K562 (cell line): ENCODE data around the gene CNTN5. TPM values are rescaled to one million over a fixed set of nuclear protein-coding genes. Genes with fewer than 3 reads are reported as not detected.

Experiments
- ATAC-seq: fragments of 200-7000 bp; cut with Tn5 transposase; 3 replicates; pipeline ENCODE4 v1.9.1; 2020; ENCODE audit warnings: moderate library complexity
- BruUV-seq: library from RNA; stranded (reverse); fragments of 400-500 nt; replicated peaks from 2 replicates; lab custom pipeline; 2021; lab: Mats Ljungman, UMichigan
- CTCF ChIA-PET: fragments of 300-600 bp; formaldehyde crosslinking; extraction: SDS; loops from one replicate; lab custom pipeline; 2021; ENCODE audit warnings: low intra/inter-chr PET ratio; lab: Yijun Ruan, JAX
- POLR2A ChIA-PET: fragments of 300-600, 350-650 bp; sonication (Branson Sonifier 250); formaldehyde crosslinking; extraction: SDS; loops from one replicate; lab custom pipeline; 2021; ENCODE audit warnings: antibody characterized with exemption, inconsistent platforms; lab: Yijun Ruan, JAX
- DNase-seq, 4 experiments: peaks; one replicate each; pipeline versions ENCODE4 v3.0.0 to v3.0.0-alpha.2; 2011 to 2018; ENCODE audit warnings: low spot score in 3 of 4, mixed read lengths in 3 of 4; ENCODE audit errors: extremely low read depth in 1 of 4
- FAIRE-seq: peaks from 2 replicates; lab custom pipeline; 2011; peaks lifted over from hg19 to GRCh38; lab: Jason Lieb, UNC
- H2AFZ ChIP-seq: 2 replicates; pipeline ENCODE4 v1.6.0; 2011; ENCODE audit warnings: low read depth, low read length, control low read depth, inconsistent platforms
- H3K27ac ChIP-seq: fragments of 200-600 bp; 3 replicates; pipeline ENCODE4 v1.8.0; 2011; ENCODE audit warnings: low read depth, mild to moderate bottlenecking, control low read depth, inconsistent platforms, low read length, moderate library complexity, mixed read lengths; ENCODE audit errors: extremely low read depth
- H3K27me3 ChIP-seq, 2 experiments: fragments of 300-600 bp in 1 of 2; 2 replicates in 1 of 2; 3 replicates in 1 of 2; pipeline versions ENCODE4 v1.6.0 to v1.8.0; 2011; ENCODE audit warnings: inconsistent platforms in 2 of 2, low read length in 2 of 2, mild to moderate bottlenecking in 1 of 2, mixed read lengths in 1 of 2, moderate library complexity in 1 of 2; ENCODE audit not compliant: control insufficient read depth in 2 of 2, insufficient read depth in 2 of 2
- H3K36me3 ChIP-seq: fragments of 300-600 bp; 3 replicates; pipeline ENCODE4 v1.8.0; 2011; ENCODE audit warnings: mild to moderate bottlenecking, low read length, inconsistent platforms; ENCODE audit not compliant: control insufficient read depth, insufficient read depth
- H3K4me1 ChIP-seq, 2 experiments: fragments of 200-600 bp in 1 of 2; replicated peaks in 1 of 2; 2 replicates in 1 of 2; 3 replicates in 1 of 2; pipeline versions ENCODE4 v1.5.1 to v1.8.0; 2011; ENCODE audit warnings: inconsistent platforms in 2 of 2, low read length in 2 of 2, mild to moderate bottlenecking in 1 of 2, mixed read lengths in 1 of 2, moderate library complexity in 1 of 2; ENCODE audit not compliant: control insufficient read depth in 2 of 2, insufficient read depth in 2 of 2
- H3K4me2 ChIP-seq: 2 replicates; pipeline ENCODE4 v1.6.1; 2011; ENCODE audit warnings: low read length, control low read depth, inconsistent platforms, mixed read lengths; ENCODE audit not compliant: insufficient read depth
- H3K4me3 ChIP-seq: fragments of 200-600 bp; sonication (generic), shearing (Covaris generic); 2 replicates; pipeline ENCODE4 v1.5.1; 2016; ENCODE audit warnings: control low read depth, inconsistent platforms
- H3K79me2 ChIP-seq: fragments of 200-600 bp; 3 replicates; pipeline ENCODE4 v1.8.0; 2011; ENCODE audit warnings: low read length, inconsistent platforms; ENCODE audit not compliant: control insufficient read depth, insufficient read depth
- H3K9ac ChIP-seq, 2 experiments: 2 replicates each; pipeline versions ENCODE4 v1.6.0 to v1.6.1; 2011; ENCODE audit warnings: low read depth in 2 of 2, low read length in 2 of 2, control low read depth in 1 of 2, inconsistent platforms in 1 of 2, mild to moderate bottlenecking in 1 of 2, mixed read lengths in 1 of 2; ENCODE audit not compliant: insufficient read depth in 1 of 2
- H3K9me1 ChIP-seq: one replicate; pipeline ENCODE4 v1.6.0; 2011; ENCODE audit warnings: inconsistent platforms, mild to moderate bottlenecking, low read length, moderate library complexity; ENCODE audit not compliant: control insufficient read depth, insufficient read depth
- H3K9me3 ChIP-seq: replicated peaks from 2 replicates; pipeline ENCODE4 v1.5.1; 2011; ENCODE audit warnings: low read depth, low read length, inconsistent platforms; ENCODE audit not compliant: control insufficient read depth, insufficient read depth
- H4K20me1 ChIP-seq: replicated peaks from 2 replicates; pipeline ENCODE4 v1.6.1; 2011; ENCODE audit warnings: low read length, inconsistent platforms, mixed read lengths; ENCODE audit not compliant: control insufficient read depth, insufficient read depth
- FUS ChIP-seq: fragments of 200-400 bp; formaldehyde crosslinking; optimal IDR thresholded peaks from 2 replicates; pipeline ENCODE3; 2017; ENCODE audit warnings: low read depth, low read length
- HCFC1 ChIP-seq: IDR thresholded peaks from 2 replicates; pipeline ENCODE4 v1.6.1; 2012; ENCODE audit warnings: low read depth, low read length, improper control_type of control experiment
- IRF9 ChIP-seq: fragments of 450-650 bp; IDR thresholded peaks from 2 replicates; pipeline ENCODE4 v1.6.1; 2016; ENCODE audit warnings: missing biosample characterization, missing genetic modification characterization
- KLF16 ChIP-seq: IDR thresholded peaks from 2 replicates; pipeline ENCODE4 v1.6.1; 2016; ENCODE audit warnings: antibody characterized with exemption
- LARP7 ChIP-seq: fragments of 450-650 bp; IDR thresholded peaks from 2 replicates; pipeline ENCODE4 v1.6.1; 2016
- RBFOX2 ChIP-seq: fragments of 200-400 bp; formaldehyde crosslinking; IDR thresholded peaks from 2 replicates; pipeline ENCODE4 v1.6.1; 2017; ENCODE audit warnings: low read depth, mild to moderate bottlenecking, low read length, moderate library complexity
- SIN3B ChIP-seq: fragments of 450-650 bp; IDR thresholded peaks from 2 replicates; pipeline ENCODE4 v1.6.1; 2017; ENCODE audit warnings: low read depth, mild to moderate bottlenecking, moderate library complexity
- ZBTB2 ChIP-seq: fragments of 450-650 bp; IDR thresholded peaks from 2 replicates; pipeline ENCODE4 v1.6.1; 2016; ENCODE audit warnings: antibody characterized with exemption
- ZNF318 ChIP-seq, 2 experiments: fragments of 450-650 bp; IDR thresholded peaks; 2 replicates each; pipeline ENCODE4 v1.6.1; 2016; ENCODE audit warnings: mild to moderate bottlenecking in 2 of 2, borderline replicate concordance in 1 of 2, low read depth in 1 of 2, moderate library complexity in 1 of 2
- ZNF347 ChIP-seq: fragments of 450-650 bp; formaldehyde crosslinking; IDR thresholded peaks from 2 replicates; pipeline ENCODE4 v1.4.0; 2020; ENCODE audit warnings: low read depth, mild to moderate bottlenecking, moderate library complexity
- in situ Hi-C: fragments of 300-500 bp; cut with MboI; formaldehyde crosslinking; loops from 4 replicates; pipeline ENCODE4 v1.15.0; 2018; ENCODE audit warnings: inconsistent platforms, mixed read lengths
- intact Hi-C: fragments of 100-400 bp; cut with micrococcal nuclease; formaldehyde crosslinking; loops from 2 replicates; pipeline ENCODE4 v1.14.2; 2022
- polyA plus RNA-seq, 8 experiments: library from polyadenylated mRNA; depleted of rRNA in 4 of 8; stranded (reverse) in 5 of 8; unstranded in 3 of 8; fragments of >200 nt; fragmentation: Nextera tagmentation in 2 of 8; fragmentation: Illumina TruSeq in 1 of 8; extraction: Ambion mirVana in 2 of 8; extraction: Trizol in 1 of 8; gene quantifications; 2 replicates each; pipeline versions ENCODE4 v1.2.1 to v1.2.3, GENCODE V29; 2011 to 2014; ENCODE audit warnings: inconsistent platforms in 1 of 8, missing spikeins in 1 of 8
- total RNA-seq, 7 experiments: library from RNA; depleted of rRNA in 6 of 7; stranded (reverse); fragments of >200 nt in 6 of 7; fragmentation: Illumina TruSeq in 2 of 7; extraction: Trizol in 2 of 7; gene quantifications; 2 replicates each; pipeline versions ENCODE4 v1.2.1 to v1.2.3, GENCODE V29; 2011 to 2021; ENCODE audit warnings: low replicate concordance in 1 of 7

The CNTN5 gene
- total and polyA plus RNA-seq, 9 of the 15 experiments (the other 6 are each of a cell fraction or from before 2014, with no cell fraction given), result 0.03 TPM; not detected in 8

- Histone ChIP-seq H2AFZ (no peak overlapping the region), H3K27me3 (no peaks in the 10 kb centered on the region), H3K4me2 (no peak overlapping the region), H3K9ac (no peak overlapping the region), H3K4me3 (no peak overlapping the region), H3K79me2 (no peaks in the 10 kb centered on the region), H3K9me1 (no peaks in the 10 kb centered on the region), H3K36me3 (no peaks in the 10 kb centered on the region), H4K20me1 (no peaks in the 10 kb centered on the region), H3K27ac (no peak overlapping the region), H3K9me3 (no peaks in the 10 kb centered on the region; the same call in 1 of the 2 replicates), H3K4me1 (no peaks in the 10 kb centered on the region)
- FAIRE-seq (no peak), DNase-seq (no peak), ATAC-seq (no peak)
- in situ Hi-C loops, result no loop called here
- ChIA-PET POLR2A (interaction anchor here (0.6 kb wide), 1 partner anchor 1248 kb away, joined by 3 read pairs; no protein-coding TSS in a partner anchor), CTCF (no interaction called here)
- intact Hi-C loops, result no loop called here
- BruUV-seq, result no TSS peak
- TF ChIP-seq LARP7 (no peak), HCFC1 (no peak), KLF16 (no peak), ZNF318 (IDR thresholded peaks at IDR 0.05; ENCODE audit: borderline replicate concordance in 1 of 2, low read depth in 1 of 2) (no peak), RBFOX2 (no peak), ZNF347 (CRISPR knock-in tag) (no peak), IRF9 (tag) (no peak), ZBTB2 (no peak), SIN3B (no peak), FUS (no peak)
Observed at GRCh38 chr11:100080821-100081220, 1060.1 kb downstream of the CNTN5 start.
